Peyer's patch (tissue), 4 donors: ENCODE data around the gene ASXL1. TPM values are rescaled to one million over a fixed set of nuclear protein-coding genes. Genes with fewer than 3 reads are reported as not detected.
A peak's percentile ranks its signal among the peaks of the same experiment; 100 is the strongest.
"Not testable (repeated sequence)": the region's sequence is repeated elsewhere in the genome, so short reads cannot be mapped to it uniquely, and the experiment has no call there.

Experiments used
- DNase-seq, 3 donors: peaks; one replicate each; pipeline ENCODE4 v3.0.0-alpha.2; 2017 to 2019
- H3K27ac ChIP-seq, 4 donors: fragments of 200-600 bp; sonication (generic); one replicate each; pipeline ENCODE4 v1.5.1; 2016 to 2019
- H3K27me3 ChIP-seq, 2 donors: fragments of 200-600 bp; sonication (generic); one replicate each; pipeline ENCODE4 v1.5.1; 2019
- H3K36me3 ChIP-seq, 3 donors: fragments of 200-600 bp; sonication (generic); one replicate each; pipeline ENCODE4 v1.5.1; 2016 to 2019
- H3K4me1 ChIP-seq, 4 donors: fragments of 200-600 bp; sonication (generic); one replicate each; pipeline ENCODE4 v1.5.1; 2016 to 2019
- H3K4me3 ChIP-seq, 4 donors: fragments of 200-600 bp; sonication (generic); 1 replicate in 3 of 4; 2 replicates in 1 of 4; pipeline ENCODE4 v1.5.1; 2016 to 2019; ENCODE audit warnings: mild to moderate bottlenecking in 1 of 4
- H3K9me3 ChIP-seq, 4 donors: fragments of 200-600 bp; sonication (generic); one replicate each; pipeline ENCODE4 v1.5.1; 2016 to 2019; ENCODE audit warnings: mild to moderate bottlenecking in 1 of 4
- POLR2A ChIP-seq, 2 donors: fragments of 450-650 bp; IDR thresholded peaks; one replicate each; pipeline ENCODE4 v1.5.1; 2017; ENCODE audit warnings: antibody characterized with exemption in 2 of 2, mild to moderate bottlenecking in 2 of 2, moderate library complexity in 2 of 2
- total RNA-seq, 4 donors: library from RNA; depleted of rRNA; stranded (reverse); fragments of >200 nt; gene quantifications; one replicate each; pipeline ENCODE4 v1.1.0, GENCODE V29; 2016
- TF ChIP-seq, protein P1 (sequence below), 6 experiments: fragments of 450-650 bp in 4 of 6; fragments of 200-600 bp in 2 of 6; sonication (generic) in 1 of 6; IDR thresholded peaks; one replicate each; pipeline ENCODE4 v1.5.1; 2017 to 2019; ENCODE audit warnings: antibody characterized with exemption in 6 of 6, mild to moderate bottlenecking in 3 of 6, moderate library complexity in 1 of 6

The ASXL1 gene
- total RNA-seq, 4 donors from 2014 or later = 74.4 to 173 (median 115) TPM

DNA sequence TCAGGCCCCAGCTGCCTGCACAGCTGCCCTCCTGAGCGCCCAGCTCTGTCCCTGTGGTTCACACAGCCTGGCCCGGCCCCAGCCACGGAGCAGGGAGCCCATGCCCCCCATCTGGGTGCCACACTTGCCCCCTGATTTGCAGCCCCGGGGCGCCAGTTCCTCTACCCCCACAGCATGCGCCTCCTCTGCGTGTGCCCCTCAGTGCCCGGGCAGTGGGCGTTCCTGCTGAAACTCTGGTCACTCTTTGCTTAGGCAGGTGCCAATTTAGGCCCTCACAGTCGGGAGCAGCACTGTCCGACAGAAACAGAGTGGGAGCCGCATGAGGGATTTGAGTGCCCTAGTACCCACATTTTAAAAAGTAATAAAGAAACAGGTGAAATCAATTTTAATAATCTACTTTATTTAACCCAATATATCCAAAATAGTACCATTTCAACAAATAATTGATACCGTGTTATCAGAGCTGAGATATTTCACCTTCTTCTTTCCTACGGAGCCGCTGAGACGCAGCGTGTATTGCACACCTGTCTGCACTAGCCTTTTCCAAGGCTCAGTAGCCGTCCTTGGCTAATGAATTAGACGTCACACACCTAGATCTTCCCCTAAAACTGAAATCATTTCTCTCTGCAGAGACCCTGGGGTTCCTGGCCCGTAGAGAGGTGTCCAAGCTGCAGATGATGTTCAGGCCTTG, 106.4 kb downstream of the ASXL1 start:
- TF ChIP-seq, protein P1, sequence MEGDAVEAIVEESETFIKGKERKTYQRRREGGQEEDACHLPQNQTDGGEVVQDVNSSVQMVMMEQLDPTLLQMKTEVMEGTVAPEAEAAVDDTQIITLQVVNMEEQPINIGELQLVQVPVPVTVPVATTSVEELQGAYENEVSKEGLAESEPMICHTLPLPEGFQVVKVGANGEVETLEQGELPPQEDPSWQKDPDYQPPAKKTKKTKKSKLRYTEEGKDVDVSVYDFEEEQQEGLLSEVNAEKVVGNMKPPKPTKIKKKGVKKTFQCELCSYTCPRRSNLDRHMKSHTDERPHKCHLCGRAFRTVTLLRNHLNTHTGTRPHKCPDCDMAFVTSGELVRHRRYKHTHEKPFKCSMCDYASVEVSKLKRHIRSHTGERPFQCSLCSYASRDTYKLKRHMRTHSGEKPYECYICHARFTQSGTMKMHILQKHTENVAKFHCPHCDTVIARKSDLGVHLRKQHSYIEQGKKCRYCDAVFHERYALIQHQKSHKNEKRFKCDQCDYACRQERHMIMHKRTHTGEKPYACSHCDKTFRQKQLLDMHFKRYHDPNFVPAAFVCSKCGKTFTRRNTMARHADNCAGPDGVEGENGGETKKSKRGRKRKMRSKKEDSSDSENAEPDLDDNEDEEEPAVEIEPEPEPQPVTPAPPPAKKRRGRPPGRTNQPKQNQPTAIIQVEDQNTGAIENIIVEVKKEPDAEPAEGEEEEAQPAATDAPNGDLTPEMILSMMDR (IDR thresholded peaks at IDR 0.05) = no peak
- TF ChIP-seq POLR2A (IDR thresholded peaks at IDR 0.05) = no peak
- H3K36me3 ChIP-seq = peaks cover 0 to 8% (median 0%) of the 10 kb centered on the region in 3 donors
- peak overlapping the region in 1 of 4 donors; percentile 3 for H3K4me3 ChIP-seq
- H3K4me1 ChIP-seq = peaks cover 0 to 71% (median 19%) of the 10 kb centered on the region in 4 donors
- peak overlapping the region; percentile 17 to 92 (median 83) for H3K27ac ChIP-seq
- H3K9me3 ChIP-seq = no peaks in the 10 kb centered on the region
- no peaks in the 10 kb centered on the region for H3K27me3 ChIP-seq
- no peak for DNase-seq

DNA sequence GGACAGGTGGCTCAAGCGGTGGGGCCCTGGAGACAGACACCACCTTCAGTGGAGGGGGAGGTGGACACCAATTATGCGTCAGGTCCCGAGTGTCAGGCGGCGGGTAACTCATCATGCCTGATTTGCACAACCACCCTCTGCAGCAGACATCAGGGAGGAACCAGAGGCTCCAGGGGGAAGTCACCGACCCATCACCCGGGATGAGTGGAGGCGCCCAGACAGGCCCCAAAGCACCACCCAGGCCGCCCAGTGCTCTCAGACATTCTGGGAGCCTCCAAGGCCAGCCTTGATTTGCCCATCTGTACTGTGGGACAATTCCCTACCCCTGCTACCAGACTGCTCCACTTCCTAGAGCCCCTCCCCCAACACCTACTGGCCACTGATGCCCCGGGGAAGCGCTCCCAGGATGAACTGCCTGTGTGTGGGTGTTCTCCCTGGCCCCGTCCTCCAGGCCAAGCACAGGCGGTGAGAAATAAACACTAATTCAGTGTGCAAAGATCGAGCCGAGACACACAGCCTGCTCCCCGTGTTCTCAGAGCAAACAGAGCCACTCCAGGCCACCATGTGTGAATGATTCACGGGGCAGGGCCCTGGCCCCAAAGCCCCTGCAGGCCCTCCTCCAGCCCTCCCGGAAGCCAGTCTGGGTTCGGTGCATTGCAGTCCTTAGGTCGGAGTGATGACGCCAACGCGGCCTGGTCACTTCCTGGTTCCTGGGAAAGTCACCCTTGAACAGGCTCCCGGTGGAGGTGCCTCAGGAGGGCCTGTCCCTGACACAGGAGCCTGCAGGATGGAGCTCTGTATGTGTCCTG, 107.2 kb downstream of the ASXL1 start:
- peak overlapping the region; percentile 25 to 92 (median 83) for H3K27ac ChIP-seq
- H3K4me1 ChIP-seq = peaks cover 0 to 77% (median 19%) of the 10 kb centered on the region in 4 donors
- H3K9me3 ChIP-seq = no peaks in the 10 kb centered on the region
- peak in 2 of 3 donors; percentile 95 for DNase-seq
- no peaks in the 10 kb centered on the region for H3K27me3 ChIP-seq
- peak in 1 of 2 donors; percentile 75 for TF ChIP-seq POLR2A (IDR thresholded peaks at IDR 0.05)
- TF ChIP-seq, protein P1 (IDR thresholded peaks at IDR 0.05) = no peak
- peaks cover 0 to 8% (median 0%) of the 10 kb centered on the region in 3 donors for H3K36me3 ChIP-seq
- H3K4me3 ChIP-seq = peak overlapping the region in 2 of 4 donors; percentile 3 to 32

- H3K27me3 ChIP-seq, H3K9me3 ChIP-seq, H3K36me3 ChIP-seq, DNase-seq, H3K4me3 ChIP-seq: not testable (repeated sequence)
- peaks cover 0 to 85% (median 19%) of the 10 kb centered on the region in 4 donors for H3K4me1 ChIP-seq
- peak overlapping the region; percentile 25 to 92 (median 83) for H3K27ac ChIP-seq
These were observed 108.0 kb downstream of the ASXL1 start for GRCh38 chr20:32465901-32466675.

- H3K27ac ChIP-seq = peak overlapping the region in 3 of 4 donors; percentile 79 to 92 (median 87)
- no peak for DNase-seq
- TF ChIP-seq, protein P1 (IDR thresholded peaks at IDR 0.05) = no peak
- TF ChIP-seq POLR2A (IDR thresholded peaks at IDR 0.05) = no peak
- no peaks in the 10 kb centered on the region for H3K9me3 ChIP-seq
- no peak overlapping the region for H3K4me3 ChIP-seq
- peaks cover 0 to 5% (median 0%) of the 10 kb centered on the region in 3 donors for H3K36me3 ChIP-seq
- peaks cover 0 to 91% (median 19%) of the 10 kb centered on the region in 4 donors for H3K4me1 ChIP-seq
- no peaks in the 10 kb centered on the region for H3K27me3 ChIP-seq
These were observed 108.8 kb downstream of the ASXL1 start for GRCh38 chr20:32466739-32467505.

- Histone ChIP-seq H3K27ac (peak overlapping the region in 3 of 4 donors; percentile 79 to 92 (median 87)), H3K9me3 (no peaks in the 10 kb centered on the region), H3K36me3 (peaks cover 0 to 7% (median 0%) of the 10 kb centered on the region in 3 donors), H3K27me3 (no peaks in the 10 kb centered on the region), H3K4me3 (no peak overlapping the region), H3K4me1 (peaks cover 0 to 94% (median 19%) of the 10 kb centered on the region in 4 donors)
- TF ChIP-seq, protein P1 (IDR thresholded peaks at IDR 0.05) = no peak
- TF ChIP-seq POLR2A (IDR thresholded peaks at IDR 0.05) = no peak
- DNase-seq = peak in 2 of 3 donors; percentile 63 to 77
These were observed 109.6 kb downstream of the ASXL1 start for GRCh38 chr20:32467506-32468312.
